Fibroblast of lung (primary cell): ENCODE data around the gene CEP72. TPM values are rescaled to one million over a fixed set of nuclear protein-coding genes. Genes with fewer than 3 reads are reported as not detected.

Experiments
- DNase-seq, 2 donors: peaks; one replicate each; pipeline versions ENCODE4 v3.0.0 to v3.0.0-alpha.2; 2010; ENCODE audit warnings: low read depth in 2 of 2
- H2AFZ ChIP-seq: 2 replicates; pipeline ENCODE4 v1.5.1; 2012; ENCODE audit warnings: low read length, control low read depth, inconsistent platforms
- H3K27ac ChIP-seq: 2 replicates; pipeline ENCODE4 v1.5.1; 2011; ENCODE audit warnings: low read length, control low read depth; ENCODE audit not compliant: insufficient read depth
- H3K27me3 ChIP-seq: 2 replicates; pipeline ENCODE4 v1.5.1; 2011; ENCODE audit warnings: mild to moderate bottlenecking, low read length; ENCODE audit not compliant: control insufficient read depth, insufficient read depth
- H3K36me3 ChIP-seq: 2 replicates; pipeline ENCODE4 v1.5.1; 2011; ENCODE audit warnings: low read length; ENCODE audit not compliant: control insufficient read depth, insufficient read depth
- H3K4me1 ChIP-seq: 2 replicates; pipeline ENCODE4 v1.5.1; 2011; ENCODE audit warnings: low read length; ENCODE audit not compliant: control insufficient read depth, insufficient read depth; ENCODE audit errors: extremely low read depth
- H3K4me2 ChIP-seq: 2 replicates; pipeline ENCODE4 v1.5.1; 2011; ENCODE audit warnings: low read length, control low read depth; ENCODE audit not compliant: insufficient read depth; ENCODE audit errors: extremely low read depth
- H3K4me3 ChIP-seq, 4 experiments: fragments of 200-600 bp in 1 of 4; sonication (generic) in 1 of 4; replicated peaks in 1 of 4; 2 replicates each; pipeline ENCODE4 v1.5.1; 2011 to 2016; ENCODE audit warnings: low read length in 4 of 4, low read depth in 3 of 4, mild to moderate bottlenecking in 3 of 4, control low read depth in 2 of 4, inconsistent platforms in 1 of 4, mixed read lengths in 1 of 4; ENCODE audit not compliant: insufficient read depth in 1 of 4; ENCODE audit errors: control extremely low read depth in 1 of 4
- H3K79me2 ChIP-seq: 2 replicates; pipeline ENCODE4 v1.5.1; 2012; ENCODE audit warnings: mild to moderate bottlenecking, low read length, inconsistent platforms; ENCODE audit not compliant: control insufficient read depth, insufficient read depth
- H3K9ac ChIP-seq: 2 replicates; pipeline ENCODE4 v1.5.1; 2011; ENCODE audit warnings: mild to moderate bottlenecking, low read length, control low read depth; ENCODE audit not compliant: insufficient read depth
- H3K9me3 ChIP-seq: 2 replicates; pipeline ENCODE4 v1.5.1; 2012; ENCODE audit warnings: low read depth, low read length; ENCODE audit not compliant: control insufficient read depth, insufficient read depth
- H4K20me1 ChIP-seq: 2 replicates; pipeline ENCODE4 v1.5.1; 2011; ENCODE audit warnings: low read length; ENCODE audit not compliant: control insufficient read depth, insufficient read depth; ENCODE audit errors: extremely low read depth
- EZH2 ChIP-seq: IDR thresholded peaks from 2 replicates; pipeline ENCODE4 v1.5.1; 2012; ENCODE audit warnings: low read length, control low read depth, mild to moderate bottlenecking; ENCODE audit errors: missing control alignments
- polyA plus RNA-seq, 2 donors: library from polyadenylated mRNA; depleted of rRNA in 1 of 2; stranded (reverse) in 1 of 2; unstranded in 1 of 2; fragments of >200 nt; gene quantifications; 2 replicates each; pipeline ENCODE4 v1.2.1, GENCODE V29; 2011 to 2012; ENCODE audit warnings: missing spikeins in 1 of 2
- total RNA-seq: library from RNA; depleted of rRNA; stranded (reverse); fragments of >200 nt; gene quantifications from 2 replicates; pipeline ENCODE4 v1.2.1, GENCODE V29; 2014
- TF ChIP-seq, protein P1 (sequence below), 2 donors: IDR thresholded peaks in 1 of 2; conservative IDR thresholded peaks in 1 of 2; 1 replicate in 1 of 2; 2 replicates in 1 of 2; pipeline ENCODE4 v1.5.1; 2011 to 2012; ENCODE audit warnings: low read length in 2 of 2, control low read depth in 1 of 2, inconsistent platforms in 1 of 2, low read depth in 1 of 2, mild to moderate bottlenecking in 1 of 2

Gene CEP72
- total and polyA plus RNA-seq, 2 donors (not counting 1 experiment from before 2014, with no cell fraction given): 0.92 to 2.5 TPM

GRCh38 chr5:584846-585245, 27.3 kb upstream of the CEP72 start:
- no peaks in the 10 kb centered on the region for H3K36me3 ChIP-seq
- H3K9me3 ChIP-seq: no peaks in the 10 kb centered on the region
- no peak overlapping the region for H3K4me3 ChIP-seq
- peaks cover 6% of the 10 kb centered on the region for H3K27me3 ChIP-seq
- no peak overlapping the region for H3K4me2 ChIP-seq
- no peak overlapping the region for H3K27ac ChIP-seq
- H3K4me1 ChIP-seq: no peaks in the 10 kb centered on the region
- no peaks in the 10 kb centered on the region for H3K79me2 ChIP-seq
- no peak for TF ChIP-seq EZH2
- TF ChIP-seq, protein P1, sequence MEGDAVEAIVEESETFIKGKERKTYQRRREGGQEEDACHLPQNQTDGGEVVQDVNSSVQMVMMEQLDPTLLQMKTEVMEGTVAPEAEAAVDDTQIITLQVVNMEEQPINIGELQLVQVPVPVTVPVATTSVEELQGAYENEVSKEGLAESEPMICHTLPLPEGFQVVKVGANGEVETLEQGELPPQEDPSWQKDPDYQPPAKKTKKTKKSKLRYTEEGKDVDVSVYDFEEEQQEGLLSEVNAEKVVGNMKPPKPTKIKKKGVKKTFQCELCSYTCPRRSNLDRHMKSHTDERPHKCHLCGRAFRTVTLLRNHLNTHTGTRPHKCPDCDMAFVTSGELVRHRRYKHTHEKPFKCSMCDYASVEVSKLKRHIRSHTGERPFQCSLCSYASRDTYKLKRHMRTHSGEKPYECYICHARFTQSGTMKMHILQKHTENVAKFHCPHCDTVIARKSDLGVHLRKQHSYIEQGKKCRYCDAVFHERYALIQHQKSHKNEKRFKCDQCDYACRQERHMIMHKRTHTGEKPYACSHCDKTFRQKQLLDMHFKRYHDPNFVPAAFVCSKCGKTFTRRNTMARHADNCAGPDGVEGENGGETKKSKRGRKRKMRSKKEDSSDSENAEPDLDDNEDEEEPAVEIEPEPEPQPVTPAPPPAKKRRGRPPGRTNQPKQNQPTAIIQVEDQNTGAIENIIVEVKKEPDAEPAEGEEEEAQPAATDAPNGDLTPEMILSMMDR (conservative IDR thresholded peaks at IDR 0.05 in 1 of 2, IDR thresholded peaks at IDR 0.05 in 1 of 2; ENCODE audit: low read depth in 1 of 2, low read length in 2 of 2): no peak
- no peak for DNase-seq
- no peak overlapping the region for H3K9ac ChIP-seq
- H2AFZ ChIP-seq: no peak overlapping the region
- H4K20me1 ChIP-seq: no peaks in the 10 kb centered on the region

DNA sequence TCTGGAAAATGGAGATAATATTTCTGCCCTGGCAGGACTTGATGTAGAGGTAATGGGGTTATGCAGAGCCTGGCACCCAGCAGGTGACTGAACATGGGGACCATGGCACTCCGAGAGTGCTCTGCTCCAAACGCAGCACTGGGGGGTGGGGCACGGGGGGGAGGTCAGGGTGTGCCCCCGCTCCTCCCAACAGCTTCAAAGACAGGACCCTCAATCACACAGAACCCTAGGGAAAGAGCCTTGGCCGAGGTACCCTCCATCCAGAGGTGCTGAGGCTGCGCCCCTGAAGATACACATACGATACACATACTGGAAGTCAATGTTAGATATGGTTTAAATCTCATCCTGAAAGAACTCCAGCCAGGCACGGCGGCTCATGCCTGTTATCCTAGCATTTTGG, 26.6 kb upstream of the CEP72 start:
- no peak for DNase-seq
- H3K27me3 ChIP-seq: peaks cover 6% of the 10 kb centered on the region
- H3K9ac ChIP-seq: no peak overlapping the region
- H3K36me3 ChIP-seq: no peaks in the 10 kb centered on the region
- no peak overlapping the region for H3K4me2 ChIP-seq
- no peak overlapping the region for H3K4me3 ChIP-seq
- H3K27ac ChIP-seq: no peak overlapping the region
- no peak overlapping the region for H2AFZ ChIP-seq
- no peaks in the 10 kb centered on the region for H4K20me1 ChIP-seq
- TF ChIP-seq, protein P1 (conservative IDR thresholded peaks at IDR 0.05 in 1 of 2, IDR thresholded peaks at IDR 0.05 in 1 of 2; ENCODE audit: low read depth in 1 of 2, low read length in 2 of 2): no peak
- no peak for TF ChIP-seq EZH2
- H3K79me2 ChIP-seq: no peaks in the 10 kb centered on the region
- no peaks in the 10 kb centered on the region for H3K9me3 ChIP-seq
- no peaks in the 10 kb centered on the region for H3K4me1 ChIP-seq

DNA sequence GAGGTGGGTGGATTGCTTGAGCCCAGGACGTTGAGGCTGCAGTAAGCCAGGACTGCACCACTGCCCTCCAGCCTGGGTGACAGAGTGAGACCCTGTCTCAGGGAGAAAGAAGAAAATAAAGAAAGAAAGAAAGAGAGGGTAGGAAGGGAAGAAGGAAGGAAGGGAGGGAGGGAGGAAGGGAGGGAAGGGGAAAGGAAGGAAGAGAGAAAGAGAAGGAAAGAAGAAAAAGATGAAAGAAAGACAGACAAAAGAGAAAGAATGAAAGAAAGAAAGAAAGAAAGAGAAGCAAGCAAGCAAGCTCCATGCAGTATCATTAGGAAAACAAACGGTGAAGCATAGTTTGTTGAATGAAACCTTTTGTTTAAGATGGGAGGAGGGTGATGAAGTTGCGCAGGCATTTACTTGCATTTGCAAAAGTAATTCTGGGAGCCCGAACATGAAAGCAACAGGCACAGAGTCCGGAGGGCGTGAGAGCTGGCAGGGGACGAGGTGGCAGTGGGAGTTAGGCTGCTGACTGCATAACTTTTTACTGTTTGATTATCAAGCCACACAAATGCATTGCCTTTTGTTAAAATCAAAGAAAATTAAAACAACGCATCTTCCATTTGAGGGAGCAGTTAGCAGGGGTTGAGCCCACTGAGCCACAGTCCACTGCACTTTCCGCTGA, 26.0 kb upstream of the CEP72 start:
- TF ChIP-seq, protein P1 (conservative IDR thresholded peaks at IDR 0.05 in 1 of 2, IDR thresholded peaks at IDR 0.05 in 1 of 2; ENCODE audit: low read depth in 1 of 2, low read length in 2 of 2): no peak
- TF ChIP-seq EZH2: no peak
- no peak for DNase-seq
- Histone ChIP-seq H3K27me3 (peaks cover 2% of the 10 kb centered on the region), H3K27ac (no peak overlapping the region), H3K79me2 (no peaks in the 10 kb centered on the region), H3K9ac (no peak overlapping the region), H3K4me1 (no peaks in the 10 kb centered on the region), H3K9me3 (no peaks in the 10 kb centered on the region), H2AFZ (no peak overlapping the region), H3K36me3 (no peaks in the 10 kb centered on the region), H3K4me3 (no peak overlapping the region), H4K20me1 (no peaks in the 10 kb centered on the region), H3K4me2 (no peak overlapping the region)
